Suprapubic skin (tissue), 3 donors: Measurements from ENCODE around the gene CATSPERD.

Experiments
- EP300 ChIP-seq: sonication (generic); formaldehyde crosslinking; IDR thresholded peaks from one replicate; pipeline ENCODE4 v1.6.1; 2017; ENCODE audit warnings: antibody characterized with exemption
- POLR2A ChIP-seq, 2 donors: fragments of 450-650 bp; IDR thresholded peaks; one replicate each; pipeline ENCODE4 v1.6.1; 2017; ENCODE audit warnings: antibody characterized with exemption in 2 of 2, mild to moderate bottlenecking in 2 of 2, moderate library complexity in 2 of 2
- TF ChIP-seq, protein P1 (sequence below), 2 donors: fragments of 200-600 bp in 1 of 2; fragments of 450-650 bp in 1 of 2; sonication (generic) in 1 of 2; IDR thresholded peaks; one replicate each; pipeline ENCODE4 v1.5.1; 2016 to 2019; ENCODE audit warnings: antibody characterized with exemption in 2 of 2, mild to moderate bottlenecking in 1 of 2, moderate library complexity in 1 of 2

GRCh38 chr19:5753743-5754142 lies 33.3 kb downstream of the CATSPERD start:
- TF ChIP-seq, protein P1, sequence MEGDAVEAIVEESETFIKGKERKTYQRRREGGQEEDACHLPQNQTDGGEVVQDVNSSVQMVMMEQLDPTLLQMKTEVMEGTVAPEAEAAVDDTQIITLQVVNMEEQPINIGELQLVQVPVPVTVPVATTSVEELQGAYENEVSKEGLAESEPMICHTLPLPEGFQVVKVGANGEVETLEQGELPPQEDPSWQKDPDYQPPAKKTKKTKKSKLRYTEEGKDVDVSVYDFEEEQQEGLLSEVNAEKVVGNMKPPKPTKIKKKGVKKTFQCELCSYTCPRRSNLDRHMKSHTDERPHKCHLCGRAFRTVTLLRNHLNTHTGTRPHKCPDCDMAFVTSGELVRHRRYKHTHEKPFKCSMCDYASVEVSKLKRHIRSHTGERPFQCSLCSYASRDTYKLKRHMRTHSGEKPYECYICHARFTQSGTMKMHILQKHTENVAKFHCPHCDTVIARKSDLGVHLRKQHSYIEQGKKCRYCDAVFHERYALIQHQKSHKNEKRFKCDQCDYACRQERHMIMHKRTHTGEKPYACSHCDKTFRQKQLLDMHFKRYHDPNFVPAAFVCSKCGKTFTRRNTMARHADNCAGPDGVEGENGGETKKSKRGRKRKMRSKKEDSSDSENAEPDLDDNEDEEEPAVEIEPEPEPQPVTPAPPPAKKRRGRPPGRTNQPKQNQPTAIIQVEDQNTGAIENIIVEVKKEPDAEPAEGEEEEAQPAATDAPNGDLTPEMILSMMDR (IDR thresholded peaks at IDR 0.05): no peak
- TF ChIP-seq POLR2A (IDR thresholded peaks at IDR 0.05): no peak
- TF ChIP-seq EP300: no peak
